HG02973 (cell line): ENCODE measurements around the gene CELF1.
A peak's percentile ranks its signal among the peaks of the same experiment; 100 is the strongest.
"Not testable (repeated sequence)": the region's sequence is repeated elsewhere in the genome, so short reads cannot be mapped to it uniquely, and the experiment has no call there.

Source experiments
- ATAC-seq: cut with Tn5 transposase; IDR thresholded peaks from one replicate; pipeline ENCODE4 v1.9.1; 2021; ENCODE audit warnings: moderate library complexity; ENCODE audit not compliant: unreplicated experiment

Gene CELF1

GRCh38 chr11:47577460-47578041, 24.6 kb upstream of the CELF1 start:
- ATAC-seq: no peak

DNA sequence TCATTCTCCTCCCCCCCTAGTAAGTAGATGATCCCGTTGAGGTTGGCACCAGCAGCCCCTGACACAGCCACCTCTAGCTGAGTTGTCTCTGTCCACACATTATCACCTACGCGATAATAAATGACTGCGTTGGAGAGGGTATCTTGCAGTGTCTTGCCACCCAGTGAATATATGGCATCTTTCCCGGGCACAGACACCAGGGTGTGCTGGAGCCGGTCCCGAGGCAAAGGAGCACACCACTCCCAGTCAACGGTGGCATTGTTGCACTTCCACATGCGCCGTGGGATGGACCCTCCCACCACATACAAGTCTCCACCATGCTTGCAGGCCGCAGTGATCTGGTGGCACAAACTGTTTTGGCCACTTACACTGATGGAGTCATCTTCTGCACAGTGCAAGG, 20.4 kb upstream of the CELF1 start:
- ATAC-seq: no peak

DNA sequence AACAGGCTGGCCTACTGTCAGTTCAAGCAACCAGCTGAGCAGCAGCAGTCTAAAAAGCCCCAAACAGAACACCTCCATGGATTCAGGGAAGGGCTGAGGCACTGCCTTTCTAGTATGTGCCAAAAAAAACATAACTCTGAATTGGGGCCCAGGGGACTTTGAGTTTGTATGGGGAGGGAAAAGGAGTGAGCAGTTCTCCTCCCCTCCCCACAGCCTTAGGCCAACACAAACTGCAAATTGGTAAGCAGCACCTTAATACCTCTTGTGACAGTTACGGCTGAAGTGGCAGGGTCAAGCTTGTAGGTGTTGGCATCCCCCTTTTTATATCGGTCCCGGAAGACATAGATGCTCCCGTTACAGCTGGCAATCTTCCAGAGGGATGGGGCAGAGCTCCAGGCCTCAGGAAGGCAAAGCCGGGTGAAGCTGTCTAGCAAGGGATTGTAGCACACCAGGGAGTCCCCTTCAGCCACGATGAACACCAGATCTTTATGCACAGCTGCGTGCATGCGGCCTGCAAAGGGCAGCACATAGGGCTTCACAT, 19.9 kb upstream of the CELF1 start:
- no peak for ATAC-seq

- ATAC-seq: no peak
These were observed 19.0 kb upstream of the CELF1 start for GRCh38 chr11:47571895-47572294.

DNA sequence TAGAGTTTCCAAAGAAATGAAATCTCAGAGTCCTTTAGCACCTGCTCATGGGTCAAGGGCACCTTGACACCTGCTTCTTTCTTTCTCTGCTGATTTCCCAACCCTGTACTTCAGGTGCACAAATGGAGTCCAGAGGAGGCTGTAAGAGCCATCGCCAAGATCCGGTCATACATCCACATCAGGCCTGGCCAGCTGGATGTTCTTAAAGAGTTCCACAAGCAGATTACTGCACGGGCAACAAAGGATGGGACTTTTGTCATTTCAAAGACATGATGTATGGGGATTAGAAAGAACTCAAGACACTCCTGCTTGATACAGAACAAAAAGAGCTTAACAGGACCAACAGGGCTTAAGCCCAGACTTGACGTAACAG, 18.4 kb upstream of the CELF1 start:
- no peak for ATAC-seq

DNA sequence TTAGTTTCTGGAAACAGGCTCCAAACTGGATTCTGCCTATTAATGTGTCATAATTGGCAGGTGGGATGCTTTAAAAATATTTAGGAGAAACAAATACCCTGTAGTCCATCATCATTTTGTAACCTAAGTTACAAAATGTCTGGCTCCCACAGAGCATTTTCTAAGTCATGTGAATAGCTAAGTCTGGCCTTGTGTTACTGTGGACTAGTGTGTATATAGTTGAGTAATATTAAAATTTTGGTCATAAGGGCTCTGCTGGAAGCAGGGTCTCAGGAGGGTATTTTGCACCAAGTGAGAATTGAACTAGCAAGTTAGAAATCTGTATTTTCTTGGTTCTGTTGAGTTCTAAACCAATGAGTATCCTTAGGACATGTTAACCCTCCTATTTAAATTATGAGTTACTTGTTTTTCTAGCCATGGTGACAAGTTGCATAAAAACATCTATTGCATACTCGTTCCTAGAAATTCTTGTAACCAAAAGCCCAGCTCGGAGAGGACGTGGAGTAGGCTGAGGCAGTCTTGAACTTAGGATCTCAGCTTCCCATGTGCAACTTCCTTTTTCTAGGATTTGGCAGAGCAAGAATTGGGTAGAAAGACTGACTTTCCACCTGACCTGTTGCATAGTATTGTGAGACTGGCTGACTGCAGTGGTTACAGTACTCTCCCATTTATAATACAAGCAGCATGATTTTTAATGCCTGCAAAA, 17.9 kb upstream of the CELF1 start:
- no peak for ATAC-seq

- no peak for ATAC-seq
These were observed 16.7 kb upstream of the CELF1 start for GRCh38 chr11:47569646-47570045.

GRCh38 chr11:47566149-47566698, 13.3 kb upstream of the CELF1 start:
- ATAC-seq: no peak

DNA sequence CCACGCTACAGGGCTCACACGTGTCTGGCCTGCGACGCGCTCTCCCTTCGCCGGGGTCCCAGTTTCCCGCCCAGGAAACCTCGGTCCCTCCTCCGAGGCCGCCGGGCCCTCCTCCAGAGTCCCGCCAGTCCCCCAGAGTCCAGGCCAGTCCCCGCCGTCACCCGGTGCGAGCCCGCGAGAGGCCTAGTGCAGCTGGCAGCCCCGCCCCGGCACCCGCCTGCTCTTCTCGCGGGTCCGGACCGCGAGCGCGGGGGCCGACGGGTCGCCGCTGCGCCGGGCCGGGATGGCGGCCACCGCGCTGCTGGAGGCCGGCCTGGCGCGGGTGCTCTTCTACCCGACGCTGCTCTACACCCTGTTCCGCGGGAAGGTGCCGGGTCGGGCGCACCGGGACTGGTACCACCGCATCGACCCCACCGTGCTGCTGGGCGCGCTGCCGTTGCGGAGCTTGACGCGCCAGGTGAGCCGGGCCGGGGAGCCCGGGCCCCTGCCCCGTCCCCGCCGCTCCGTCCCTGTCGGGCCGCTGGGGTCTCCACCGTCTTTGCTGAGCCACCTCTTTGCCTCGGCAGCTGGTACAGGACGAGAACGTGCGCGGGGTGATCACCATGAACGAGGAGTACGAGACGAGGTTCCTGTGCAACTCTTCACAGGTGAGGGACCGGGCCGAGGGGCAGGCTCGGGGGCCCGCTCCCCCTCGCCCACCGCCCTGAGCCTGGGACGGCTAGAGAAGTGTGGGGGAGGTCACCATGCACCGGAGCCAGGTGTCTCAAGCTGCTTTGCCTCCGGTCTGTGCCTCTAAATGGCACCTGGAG, 12.6 kb upstream of the CELF1 start, which contains the start of gene PTPMT1:
TSS of gene PTPMT1 (plus strand) at position 260 of the 809 bp plus-strand sequence. CDS start at position 284, 24 bp downstream.
- peak; percentile 73 for ATAC-seq

- ATAC-seq: no peak
These were observed 12.0 kb upstream of the CELF1 start for GRCh38 chr11:47564933-47565339.

- ATAC-seq: not testable (repeated sequence)
These were observed 11.4 kb upstream of the CELF1 start for GRCh38 chr11:47564366-47564765.

DNA sequence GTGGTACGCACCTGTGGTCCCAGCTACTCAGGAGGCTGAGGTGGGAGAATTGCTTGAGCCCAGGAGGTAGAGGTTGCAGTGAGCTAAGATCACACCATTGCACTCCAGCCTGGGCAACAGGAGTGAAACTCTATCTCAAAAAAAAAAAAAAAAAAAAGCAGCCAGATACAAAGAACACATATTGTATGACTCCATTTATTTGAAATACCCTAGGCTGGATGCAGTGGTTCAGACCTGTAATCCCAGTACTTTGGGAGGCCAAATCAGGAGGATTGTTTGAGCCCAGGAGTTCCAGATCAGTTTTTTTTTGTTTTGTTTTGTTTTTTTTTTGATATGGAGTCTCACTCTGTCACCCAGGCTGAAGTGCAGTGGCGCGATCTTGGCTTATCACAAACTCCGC, 9.5 kb upstream of the CELF1 start:
- not testable (repeated sequence) for ATAC-seq

GRCh38 chr11:47560426-47560825, 7.5 kb upstream of the CELF1 start:
- no peak for ATAC-seq

DNA sequence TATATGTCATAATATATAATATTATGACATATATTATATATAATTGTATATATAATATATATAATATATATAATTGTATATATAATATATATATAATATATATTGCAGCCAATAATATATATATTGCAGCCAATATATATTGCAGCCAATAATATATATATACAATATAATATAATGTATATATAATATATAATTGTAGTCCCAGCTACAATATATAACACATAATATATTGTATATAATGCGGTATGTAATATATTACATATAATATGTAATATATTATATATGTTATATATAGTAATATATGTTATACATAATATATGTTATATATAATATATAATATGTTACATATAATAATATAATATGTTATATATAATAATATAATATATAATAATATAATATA, 5.8 kb upstream of the CELF1 start:
- ATAC-seq: no peak

GRCh38 chr11:47557004-47557403, 4.1 kb upstream of the CELF1 start:
- not testable (repeated sequence) for ATAC-seq

DNA sequence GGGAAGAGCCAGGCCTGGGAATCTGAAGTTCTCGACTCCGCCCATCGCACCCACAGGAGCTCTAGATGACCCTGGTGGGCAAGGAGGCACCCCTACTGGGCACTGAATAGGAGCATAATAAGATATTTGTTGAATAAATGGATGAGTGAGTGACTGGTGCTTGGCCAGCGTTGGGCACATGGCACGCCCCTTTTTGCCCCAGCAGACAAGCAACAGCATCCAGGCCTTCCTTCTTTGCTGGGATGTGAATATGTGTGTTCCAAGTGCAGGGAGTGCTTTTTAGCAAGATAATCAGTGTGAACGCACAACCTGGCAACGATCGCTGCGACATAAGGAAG, 443 bp upstream of the CELF1 start:
- ATAC-seq: peak; percentile 21

GRCh38 chr11:47552056-47552565, 821 bp downstream of the CELF1 start:
- ATAC-seq: no peak

- ATAC-seq: no peak
These were observed 1.8 kb downstream of the CELF1 start for GRCh38 chr11:47551086-47551485.

DNA sequence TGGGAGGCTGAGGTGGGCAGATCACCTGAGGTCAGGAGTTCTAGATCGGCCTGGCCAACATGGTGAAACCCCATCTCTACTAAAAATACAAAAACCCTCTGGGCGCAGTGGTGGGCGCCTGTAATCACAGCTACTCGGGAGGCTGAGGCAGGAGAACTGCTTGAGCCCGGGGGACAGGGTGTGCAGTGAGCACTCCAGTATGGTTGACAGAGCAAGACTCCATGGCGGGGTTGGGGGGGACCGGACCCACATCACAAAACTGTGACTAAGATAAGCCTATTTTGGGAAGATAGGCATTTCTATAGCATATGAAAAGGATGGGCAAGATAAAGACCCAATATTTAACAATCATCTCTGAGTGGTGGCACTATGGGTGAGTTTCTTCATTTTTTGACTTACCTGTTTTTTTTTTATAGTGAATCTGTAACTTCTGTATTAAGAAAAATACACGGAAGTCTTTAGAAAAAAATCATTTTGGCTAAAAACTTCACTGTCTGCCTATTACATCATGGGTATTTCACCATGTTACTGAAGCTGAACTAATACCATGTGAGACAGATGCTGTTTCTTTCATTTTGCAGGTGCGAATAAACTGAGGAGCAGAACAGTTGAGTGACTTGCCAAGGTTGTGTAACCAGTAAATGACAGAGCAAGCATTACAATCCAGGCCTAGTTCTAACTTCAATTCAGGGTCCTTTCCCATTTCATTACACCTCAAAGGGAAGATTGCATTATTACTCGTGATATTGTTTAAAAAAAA, 2.5 kb downstream of the CELF1 start:
- no peak for ATAC-seq

GRCh38 chr11:47546274-47546673, 6.7 kb downstream of the CELF1 start:
- ATAC-seq: not testable (repeated sequence)

- ATAC-seq: no peak
These were observed 7.6 kb downstream of the CELF1 start for GRCh38 chr11:47545298-47545697.
